K562 (cell line): ENCODE measurements around the gene ZNF45. TPM values are rescaled to one million over a fixed set of nuclear protein-coding genes. Genes with fewer than 3 reads are reported as not detected.
A peak's percentile ranks its signal among the peaks of the same experiment; 100 is the strongest.

Source experiments
- ARID3A ChIP-seq: IDR thresholded peaks from 2 replicates; pipeline ENCODE4 v1.6.1; 2012; ENCODE audit warnings: low read depth, low read length, improper control_type of control experiment, borderline replicate concordance
- CSDE1 ChIP-seq, 2 experiments: fragments of 450-650 bp; IDR thresholded peaks; 2 replicates each; pipeline ENCODE4 v1.6.1; 2016; ENCODE audit warnings: mild to moderate bottlenecking in 1 of 2
- E2F1 ChIP-seq: sonication (generic); formaldehyde crosslinking; IDR thresholded peaks from 2 replicates; pipeline ENCODE4 v1.8.1; 2023; ENCODE audit warnings: mild to moderate bottlenecking, missing genetic modification reagents, moderate library complexity
- ETS1 ChIP-seq: conservative IDR thresholded peaks from 2 replicates; pipeline ENCODE4 v1.6.1; 2011; ENCODE audit warnings: low read depth, mild to moderate bottlenecking, low read length; ENCODE audit not compliant: control insufficient read depth
- HLTF ChIP-seq: fragments of 450-650 bp; IDR thresholded peaks from 2 replicates; pipeline ENCODE4 v1.6.1; 2016
- ILF3 ChIP-seq: fragments of 450-650 bp; IDR thresholded peaks from 2 replicates; pipeline ENCODE4 v1.6.1; 2018; ENCODE audit warnings: antibody characterized with exemption, mild to moderate bottlenecking, moderate library complexity, borderline replicate concordance
- KAT8 ChIP-seq: fragments of 450-650 bp; IDR thresholded peaks from 2 replicates; pipeline ENCODE4 v1.6.1; 2016; ENCODE audit warnings: low read depth, mild to moderate bottlenecking
- MITF ChIP-seq: IDR thresholded peaks from 2 replicates; pipeline ENCODE4 v1.6.1; 2014; ENCODE audit warnings: antibody characterized with exemption
- RBFOX2 ChIP-seq: fragments of 200-400 bp; formaldehyde crosslinking; IDR thresholded peaks from 2 replicates; pipeline ENCODE4 v1.6.1; 2017; ENCODE audit warnings: low read depth, mild to moderate bottlenecking, low read length, moderate library complexity
- RHOXF2B ChIP-seq: fragments of 250-450 bp; sonication (Bioruptor Pico); conservative IDR thresholded peaks from 2 replicates; pipeline ENCODE4 v1.5.1; 2021
- TEAD1 ChIP-seq, 2 experiments: fragments of 450-650 bp in 1 of 2; sonication (generic) in 1 of 2; formaldehyde crosslinking; IDR thresholded peaks; 2 replicates each; pipeline versions ENCODE4 v1.4.0 to v1.8.0; 2020 to 2022; ENCODE audit warnings: mild to moderate bottlenecking in 2 of 2, missing genetic modification reagents in 1 of 2
- ZKSCAN1 ChIP-seq: fragments of 150-350 bp; IDR thresholded peaks from 2 replicates; pipeline ENCODE4 v1.6.1; 2016; ENCODE audit warnings: low read depth, low read length
- ZNF165 ChIP-seq: fragments of 250-450 bp; sonication (Bioruptor Pico); IDR thresholded peaks from 2 replicates; pipeline ENCODE4 v1.4.0; 2020; ENCODE audit warnings: borderline replicate concordance
- ZNF175 ChIP-seq: fragments of 200-800 bp; sonication (Bioruptor generic); IDR thresholded peaks from 2 replicates; pipeline ENCODE4 v1.6.1; 2016; ENCODE audit warnings: low read depth, mild to moderate bottlenecking, missing genetic modification characterization, missing compliant biosample characterization
- ZNF518B ChIP-seq: fragments of 250-450 bp; sonication (Bioruptor Pico); IDR thresholded peaks from 2 replicates; pipeline ENCODE4 v1.5.0; 2021; ENCODE audit warnings: mild to moderate bottlenecking, moderate library complexity
- polyA plus RNA-seq, 8 experiments: library from polyadenylated mRNA; depleted of rRNA in 4 of 8; stranded (reverse) in 5 of 8; unstranded in 3 of 8; fragments of >200 nt; fragmentation: Nextera tagmentation in 2 of 8; fragmentation: Illumina TruSeq in 1 of 8; extraction: Ambion mirVana in 2 of 8; extraction: Trizol in 1 of 8; gene quantifications; 2 replicates each; pipeline versions ENCODE4 v1.2.1 to v1.2.3, GENCODE V29; 2011 to 2014; ENCODE audit warnings: inconsistent platforms in 1 of 8, missing spikeins in 1 of 8
- total RNA-seq, 7 experiments: library from RNA; depleted of rRNA in 6 of 7; stranded (reverse); fragments of >200 nt in 6 of 7; fragmentation: Illumina TruSeq in 2 of 7; extraction: Trizol in 2 of 7; gene quantifications; 2 replicates each; pipeline versions ENCODE4 v1.2.1 to v1.2.3, GENCODE V29; 2011 to 2021; ENCODE audit warnings: low replicate concordance in 1 of 7

The ZNF45 gene
- total and polyA plus RNA-seq, 9 of the 15 experiments (the other 6 are each of a cell fraction or from before 2014, with no cell fraction given): 2.6 to 10.6 (median 9.4) TPM

GRCh38 chr19:43901395-43902390 is 33.4 kb downstream of the ZNF45 start (continued):
- no peak for TF ChIP-seq ZNF518B (CRISPR knock-in tag)
- no peak for TF ChIP-seq ZKSCAN1
- no peak for TF ChIP-seq TEAD1 (CRISPR knock-in tag; IDR thresholded peaks at IDR 0.05)
- TF ChIP-seq MITF: no peak
- 0 out of 2 replicates have a peak, but pooled peaks have one; percentile 72 for TF ChIP-seq HLTF
- no peak for TF ChIP-seq ZNF175 (CRISPR knock-in tag)
- no peak for TF ChIP-seq CSDE1 (IDR thresholded peaks at IDR 0.05)
- TF ChIP-seq KAT8: no peak
- no peak for TF ChIP-seq ARID3A
- TF ChIP-seq ETS1: 0 out of 2 replicates have a peak, but pooled peaks have one; percentile 70
- TF ChIP-seq RHOXF2B (CRISPR knock-in tag): no peak
- peak; percentile 56 for TF ChIP-seq RBFOX2
- no peak for TF ChIP-seq ZNF165 (CRISPR knock-in tag)
- TF ChIP-seq E2F1 (CRISPR knock-in tag): 0 out of 2 replicates have a peak, but pooled peaks have one; percentile 41
- TF ChIP-seq ILF3: no peak
